H1 (cell line): ENCODE data around the gene MAOA. TPM values are rescaled to one million over a fixed set of nuclear protein-coding genes. Genes with fewer than 3 reads are reported as not detected.

Experiments
- JUN ChIP-seq: IDR thresholded peaks from 2 replicates; pipeline ENCODE4 v1.6.1; 2011; ENCODE audit warnings: low read depth, mild to moderate bottlenecking, improper control_type of control experiment, low read length
- PHF8 ChIP-seq: fragments of 200-600 bp; sonication (generic); conservative IDR thresholded peaks from 2 replicates; pipeline ENCODE4 v1.7.1; 2012; ENCODE audit warnings: low read depth, mild to moderate bottlenecking, inconsistent platforms, low read length, moderate library complexity
- polyA plus RNA-seq, 7 experiments: library from polyadenylated mRNA; depleted of rRNA in 3 of 7; stranded (reverse) in 5 of 7; unstranded in 2 of 7; fragments of >200 nt in 5 of 7; fragments of 200-250 nt in 2 of 7; gene quantifications; 1 replicate in 5 of 7; 2 replicates in 1 of 7; 4 replicates in 1 of 7; pipeline versions ENCODE4 v1.2.1 to v1.2.3, GENCODE V29; 2011 to 2013; ENCODE audit warnings: missing spikeins in 2 of 7, mixed read lengths in 2 of 7
- total RNA-seq: library from RNA; stranded (reverse); fragmentation: NEBNext Ultra II Directional; extraction: Animal tissue kit (Norgen Biotek cat#: 25700); gene quantifications from 2 replicates; pipeline ENCODE4 v1.2.1, GENCODE V29; 2021

Gene MAOA
- total and polyA plus RNA-seq, 2 of the 8 experiments (the other 6 are each of a cell fraction or from before 2014, with no cell fraction given), result 2.6 to 8.2 TPM

- TF ChIP-seq JUN (no peak), PHF8 (no peak)
Observed at GRCh38 chrX:43615660-43616059, 40.4 kb upstream of the MAOA start (continued).
